Adipocyte (in vitro differentiated cells): Measurements from ENCODE around the gene POLR1A.

Experiments
- DNase-seq: peaks from one replicate; pipeline ENCODE4 v3.0.0-alpha.2; 2015; ENCODE audit warnings: low read depth
- H3K27me3 ChIP-seq: replicated peaks from 2 replicates; pipeline ENCODE4 v1.7.0; 2013; ENCODE audit warnings: mild to moderate bottlenecking, low read length, moderate library complexity; ENCODE audit not compliant: control insufficient read depth, insufficient read depth
- H3K36me3 ChIP-seq: 2 replicates; pipeline ENCODE4 v1.7.0; 2013; ENCODE audit warnings: low read length, mild to moderate bottlenecking, moderate library complexity; ENCODE audit not compliant: control insufficient read depth, insufficient read depth, severe bottlenecking
- H3K4me1 ChIP-seq: 2 replicates; pipeline ENCODE4 v1.7.0; 2013; ENCODE audit warnings: mild to moderate bottlenecking, low read length, moderate library complexity; ENCODE audit not compliant: control insufficient read depth, insufficient read depth
- H3K4me3 ChIP-seq: 2 replicates; pipeline ENCODE4 v1.7.0; 2013; ENCODE audit warnings: mild to moderate bottlenecking, low read length, moderate library complexity
- H3K9ac ChIP-seq: 2 replicates; pipeline ENCODE4 v1.7.0; 2013; ENCODE audit warnings: mild to moderate bottlenecking, low read length, moderate library complexity
- H3K9me3 ChIP-seq: 2 replicates; pipeline ENCODE4 v1.7.0; 2013; ENCODE audit warnings: mild to moderate bottlenecking, low read length, moderate library complexity; ENCODE audit not compliant: control insufficient read depth

Gene POLR1A

GRCh38 chr2:86025976-86026743 is 79.5 kb downstream of the POLR1A start:
- Histone ChIP-seq H3K9me3 (no peaks in the 10 kb centered on the region), H3K9ac (no peak overlapping the region), H3K27me3 (no peaks in the 10 kb centered on the region), H3K4me3 (no peak overlapping the region), H3K4me1 (peaks cover under 1% of the 10 kb centered on the region), H3K36me3 (peaks cover 68% of the 10 kb centered on the region)
- DNase-seq: no peak

GRCh38 chr2:86025229-86025820 is 80.4 kb downstream of the POLR1A start:
- Histone ChIP-seq H3K36me3 (peaks cover 60% of the 10 kb centered on the region), H3K4me1 (peaks cover 8% of the 10 kb centered on the region), H3K27me3 (no peaks in the 10 kb centered on the region), H3K9ac (no peak overlapping the region), H3K9me3 (no peaks in the 10 kb centered on the region), H3K4me3 (no peak overlapping the region)
- no peak for DNase-seq

DNA sequence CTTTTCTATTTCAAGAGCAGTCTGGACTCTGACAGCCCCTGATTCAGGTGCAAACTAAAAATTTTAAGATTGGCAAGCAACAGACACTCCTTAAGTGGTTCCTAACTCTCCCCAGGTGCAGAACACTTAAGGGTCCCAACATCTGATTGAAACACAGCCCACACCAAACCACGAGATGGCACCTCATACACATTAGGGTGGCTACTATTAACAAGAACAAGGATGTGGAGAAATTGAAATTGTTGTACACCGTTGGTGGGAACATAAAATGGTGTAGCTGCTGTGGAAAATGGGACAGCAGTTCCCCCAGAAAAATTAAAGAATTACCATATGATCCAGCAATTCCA is 82.3 kb downstream of the POLR1A start:
- no peak for DNase-seq
- H3K27me3 ChIP-seq: no peaks in the 10 kb centered on the region
- peaks cover 8% of the 10 kb centered on the region for H3K4me1 ChIP-seq
- no peaks in the 10 kb centered on the region for H3K9me3 ChIP-seq
- no peak overlapping the region for H3K4me3 ChIP-seq
- no peak overlapping the region for H3K9ac ChIP-seq
- peaks cover 40% of the 10 kb centered on the region for H3K36me3 ChIP-seq

DNA sequence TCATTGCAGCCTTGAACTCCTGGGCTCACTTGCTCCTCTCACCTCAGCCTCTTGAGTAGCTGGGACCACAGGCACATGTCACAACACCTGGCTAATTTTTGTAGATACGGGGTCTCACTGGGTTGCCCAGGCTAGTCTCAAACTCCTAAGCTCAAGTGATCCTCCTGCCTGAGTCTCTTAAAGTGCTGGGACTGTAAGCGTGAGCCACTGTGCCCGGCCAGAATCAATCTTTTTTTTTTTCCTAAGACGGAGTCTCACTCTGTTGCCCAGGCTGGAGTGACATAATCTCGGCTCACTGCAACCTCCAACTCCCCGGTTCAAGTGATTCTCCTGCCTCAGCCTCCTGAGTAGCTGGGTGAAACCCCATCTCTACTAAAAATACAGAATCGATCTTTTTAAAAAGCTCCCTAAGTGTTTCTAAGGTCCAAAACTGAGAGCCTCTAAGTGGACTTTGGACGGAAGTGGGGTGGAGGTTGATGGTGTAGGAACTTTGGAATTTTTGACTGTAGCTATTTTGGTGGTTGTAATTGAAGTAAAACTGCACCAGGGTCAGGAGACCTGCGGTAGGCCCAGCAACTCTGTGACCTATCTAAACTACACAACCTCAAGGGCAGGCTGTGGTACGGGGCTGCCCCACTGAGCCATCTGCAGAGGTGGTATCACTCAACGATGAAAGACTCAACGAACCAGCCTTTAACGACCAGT is 82.9 kb downstream of the POLR1A start:
- H3K4me1 ChIP-seq: peaks cover 8% of the 10 kb centered on the region
- H3K27me3 ChIP-seq: no peaks in the 10 kb centered on the region
- peaks cover 35% of the 10 kb centered on the region for H3K36me3 ChIP-seq
- H3K9me3 ChIP-seq: no peaks in the 10 kb centered on the region
- H3K9ac ChIP-seq: no peak overlapping the region
- no peak for DNase-seq
- H3K4me3 ChIP-seq: no peak overlapping the region

DNA sequence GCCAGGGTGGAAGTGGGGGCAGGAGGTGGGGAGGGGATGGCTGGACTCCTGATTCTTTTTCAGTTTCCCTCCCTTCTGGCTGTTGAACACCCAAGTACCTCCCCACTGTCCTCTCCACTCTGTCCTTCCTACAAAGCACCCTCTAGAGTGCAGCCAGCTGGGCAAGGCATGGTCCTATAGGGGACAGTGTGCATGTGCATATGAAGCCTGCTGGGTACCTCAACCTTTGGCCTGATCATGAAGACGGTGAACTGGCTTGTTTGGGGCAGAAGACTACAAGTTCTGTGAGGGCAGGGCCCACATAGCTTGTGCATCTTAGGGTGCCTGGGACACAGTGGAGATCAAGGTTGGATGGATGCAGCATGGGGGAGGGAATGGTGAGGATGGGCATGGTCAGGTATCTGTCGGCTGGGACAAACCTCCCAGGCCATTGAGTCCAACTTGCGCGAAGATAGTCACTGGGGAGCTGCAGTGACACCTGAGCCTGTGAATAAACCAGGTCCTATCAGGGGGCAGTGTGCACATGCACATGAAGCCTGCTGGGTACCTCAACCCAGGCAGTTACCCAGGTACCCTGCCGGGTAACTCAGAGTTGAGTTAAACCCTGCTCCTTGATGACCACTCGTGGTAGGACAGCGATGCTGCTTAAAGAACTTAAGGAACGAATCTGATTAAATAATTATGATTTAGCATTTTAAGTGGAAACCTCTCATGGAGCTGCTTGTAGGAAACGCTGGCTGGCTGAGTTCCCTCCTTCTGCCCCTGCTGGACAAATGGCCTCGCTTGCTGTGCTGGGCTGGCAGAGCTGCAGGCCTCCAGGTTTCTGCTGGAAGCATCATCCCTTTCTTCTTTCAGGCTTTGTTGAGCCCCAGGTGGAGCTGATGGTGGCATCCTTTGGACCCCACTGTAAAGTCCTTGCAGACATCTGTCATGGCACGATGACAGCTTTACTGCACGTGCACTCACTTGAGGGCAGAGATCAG is 84.0 kb downstream of the POLR1A start:
- Histone ChIP-seq H3K27me3 (no peaks in the 10 kb centered on the region), H3K4me1 (peaks cover 8% of the 10 kb centered on the region), H3K9ac (no peak overlapping the region), H3K36me3 (peaks cover 24% of the 10 kb centered on the region), H3K4me3 (no peak overlapping the region), H3K9me3 (no peaks in the 10 kb centered on the region)
- no peak for DNase-seq

DNA sequence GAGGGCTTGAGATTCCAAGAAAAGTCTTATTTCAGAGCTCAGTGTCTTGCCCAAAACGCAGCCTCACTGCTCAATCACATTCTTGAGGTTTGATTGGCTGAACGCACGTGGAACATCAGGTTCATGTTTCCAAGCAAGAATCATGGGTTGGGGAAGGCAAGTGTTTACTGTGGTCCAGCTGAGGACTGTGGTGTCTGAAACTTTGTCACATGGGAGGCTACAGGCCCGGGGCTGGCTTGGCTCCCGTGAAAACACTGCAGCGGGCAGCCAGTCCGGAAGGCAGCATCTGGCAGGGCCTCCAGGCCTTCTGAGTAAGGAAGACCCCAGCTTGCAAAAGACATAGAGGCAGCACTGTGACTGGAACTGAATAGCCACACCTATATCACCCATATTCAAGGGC is 84.7 kb downstream of the POLR1A start:
- H3K4me3 ChIP-seq: no peak overlapping the region
- DNase-seq: peak; percentile 20
- H3K4me1 ChIP-seq: peaks cover 8% of the 10 kb centered on the region
- H3K9ac ChIP-seq: no peak overlapping the region
- H3K9me3 ChIP-seq: no peaks in the 10 kb centered on the region
- H3K36me3 ChIP-seq: peaks cover 17% of the 10 kb centered on the region
- no peaks in the 10 kb centered on the region for H3K27me3 ChIP-seq

DNA sequence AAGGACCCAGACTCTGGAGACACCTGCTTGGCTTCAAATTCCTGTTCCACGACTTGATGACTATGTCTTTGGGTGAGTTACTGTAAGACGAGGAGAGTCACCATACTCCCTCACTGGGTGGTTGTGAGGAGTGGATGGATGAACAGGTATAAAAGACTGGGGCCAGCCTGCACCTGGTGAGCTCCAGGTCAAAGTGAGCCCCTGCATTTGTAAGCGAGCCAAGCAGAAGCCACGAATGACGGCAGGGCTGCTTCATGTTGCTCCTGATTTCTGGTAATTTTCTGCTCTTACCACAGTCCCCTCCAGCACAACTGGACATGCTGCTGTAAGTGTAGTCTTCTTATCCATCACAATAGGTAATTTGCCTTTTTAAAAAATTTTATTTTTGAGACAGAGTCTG is 86.6 kb downstream of the POLR1A start:
- H3K4me3 ChIP-seq: no peak overlapping the region
- peaks cover 8% of the 10 kb centered on the region for H3K4me1 ChIP-seq
- no peak for DNase-seq
- H3K27me3 ChIP-seq: no peaks in the 10 kb centered on the region
- peaks cover 13% of the 10 kb centered on the region for H3K9me3 ChIP-seq
- H3K9ac ChIP-seq: no peak overlapping the region
- peaks cover 3% of the 10 kb centered on the region for H3K36me3 ChIP-seq

- Histone ChIP-seq H3K4me3 (no peak overlapping the region), H3K4me1 (peaks cover 8% of the 10 kb centered on the region), H3K9me3 (peaks cover 18% of the 10 kb centered on the region), H3K9ac (no peak overlapping the region), H3K36me3 (no peaks in the 10 kb centered on the region), H3K27me3 (no peaks in the 10 kb centered on the region)
- DNase-seq: no peak
These were observed 87.5 kb downstream of the POLR1A start for GRCh38 chr2:86017901-86018896.

GRCh38 chr2:86016581-86016980 is 89.1 kb downstream of the POLR1A start:
- Histone ChIP-seq H3K9ac (no peak overlapping the region), H3K4me1 (peaks cover 8% of the 10 kb centered on the region), H3K36me3 (no peaks in the 10 kb centered on the region), H3K9me3 (peaks cover 18% of the 10 kb centered on the region), H3K27me3 (no peaks in the 10 kb centered on the region), H3K4me3 (no peak overlapping the region)
- DNase-seq: no peak

- DNase-seq: no peak
- Histone ChIP-seq H3K27me3 (no peaks in the 10 kb centered on the region), H3K36me3 (no peaks in the 10 kb centered on the region), H3K9ac (no peak overlapping the region), H3K4me1 (peaks cover 2% of the 10 kb centered on the region), H3K4me3 (no peak overlapping the region), H3K9me3 (peaks cover 18% of the 10 kb centered on the region)
These were observed 90.0 kb downstream of the POLR1A start for GRCh38 chr2:86015699-86016098.
